Activated naive CD8-positive, alpha-beta T cell treated with anti-CD3 and anti-CD28 coated beads, Interleukin-2, amount 50 U/mL, for 16 hours (primary cell): ENCODE results near the gene CALHM1.
"Not testable (repeated sequence)": the region's sequence is repeated elsewhere in the genome, so short reads cannot be mapped to it uniquely, and the experiment has no call there.

Experiments
- DNase-seq: peaks from one replicate; pipeline ENCODE4 v3.0.0-alpha.2; 2020; ENCODE audit warnings: low read depth, low spot score

The CALHM1 gene

DNA sequence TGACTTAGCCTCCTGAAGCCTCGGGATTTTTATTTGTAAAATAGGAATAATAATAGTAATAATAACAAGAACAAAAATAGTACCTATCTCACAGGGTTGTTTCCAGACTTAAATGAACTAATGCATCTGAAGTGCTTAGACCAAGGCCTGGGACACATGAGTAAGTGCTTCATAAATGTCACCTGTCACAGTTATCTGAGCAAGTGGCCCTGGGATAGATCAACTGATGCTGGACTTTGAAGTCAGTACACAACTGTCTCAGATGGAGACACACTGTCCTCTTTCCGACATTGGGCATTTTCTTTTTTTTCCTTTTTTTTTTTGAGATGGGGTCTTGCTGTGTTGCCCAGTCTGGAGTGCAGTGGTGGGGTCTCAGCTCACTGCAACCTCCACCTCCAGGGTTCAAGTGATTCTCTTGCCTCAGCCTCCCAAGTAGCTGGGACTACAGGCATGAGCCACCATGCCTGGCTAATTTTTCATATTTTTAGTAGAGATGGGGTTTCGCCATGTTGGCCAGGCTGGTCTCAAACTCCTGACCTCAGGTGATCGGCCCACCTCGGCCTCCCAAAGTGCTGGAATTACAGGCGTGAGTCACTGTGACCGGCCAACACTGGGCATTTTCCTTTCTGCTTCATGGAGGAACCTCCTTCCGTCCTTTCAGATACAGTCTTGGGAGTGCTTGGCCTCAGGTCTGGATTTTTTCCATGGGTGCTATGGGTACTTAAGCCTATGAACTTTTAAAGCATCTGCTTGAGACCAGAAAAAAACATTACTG, 28.1 kb upstream of the CALHM1 start:
- DNase-seq = not testable (repeated sequence)

DNA sequence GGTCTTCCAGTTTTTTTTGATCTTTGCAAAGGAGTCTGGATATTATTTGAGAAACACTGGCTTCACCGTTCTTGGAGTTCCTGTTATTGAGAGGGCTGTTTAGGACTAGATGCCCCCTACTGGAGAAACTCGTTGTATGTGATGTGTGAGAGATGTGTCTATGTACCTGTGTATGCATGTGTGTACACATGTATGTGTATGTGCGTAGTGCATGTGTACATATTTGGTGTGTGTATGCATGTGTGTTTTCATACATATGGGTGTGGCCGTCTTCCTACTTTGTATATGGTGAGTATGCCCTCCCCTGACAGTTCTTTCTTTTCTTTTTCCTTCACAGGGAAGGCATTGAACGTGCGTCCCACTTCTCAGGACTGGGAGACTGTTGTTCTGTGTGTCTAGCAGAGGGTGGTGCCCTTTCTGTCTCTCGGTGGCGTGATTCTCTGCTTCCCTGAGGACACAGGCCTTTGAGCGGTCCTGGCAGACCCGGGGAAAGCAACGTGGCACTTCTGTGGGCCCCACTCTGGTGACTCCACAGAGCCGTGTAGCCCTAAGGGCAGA, 23.4 kb upstream of the CALHM1 start:
- no peak for DNase-seq

DNA sequence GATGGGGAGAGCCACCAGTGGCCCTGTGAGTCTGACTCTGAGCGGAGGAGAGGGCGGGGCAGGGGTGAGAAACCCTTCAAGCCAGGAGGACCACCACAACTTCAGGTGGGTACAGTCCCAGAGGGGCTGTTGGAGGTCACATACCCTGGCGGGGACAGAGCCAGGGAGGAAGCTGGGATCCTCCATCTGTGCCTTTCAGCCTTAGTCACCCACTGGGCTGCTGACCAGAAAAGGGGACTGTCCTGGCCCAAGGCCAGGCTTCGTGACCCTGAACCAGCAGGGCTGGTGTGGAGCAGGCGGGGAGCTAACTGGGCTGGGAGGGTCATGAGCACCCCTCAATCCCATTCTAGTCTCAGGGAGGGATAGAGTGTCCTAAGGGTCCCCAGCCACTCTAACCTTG, 21.8 kb upstream of the CALHM1 start:
- no peak for DNase-seq

DNA sequence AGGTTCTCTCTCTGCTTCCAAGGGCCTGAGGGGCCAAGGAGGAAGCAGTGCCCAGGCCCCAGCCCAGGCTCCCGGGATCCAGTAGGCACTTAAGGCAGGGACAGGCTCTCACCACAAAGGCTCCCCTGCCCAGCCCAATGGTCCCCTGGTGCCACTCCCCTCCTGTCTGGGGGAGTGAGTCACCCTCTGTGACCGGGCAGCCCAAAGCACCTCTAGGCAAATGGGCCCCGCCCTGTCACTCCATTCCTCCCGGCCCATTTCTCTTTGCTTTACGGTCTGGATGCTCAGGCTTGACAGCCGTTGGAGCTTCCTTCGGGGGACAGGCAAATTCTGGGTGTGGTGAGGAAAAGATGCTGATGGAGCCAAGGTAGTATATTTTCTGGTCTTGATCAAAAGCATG, 20.4 kb upstream of the CALHM1 start, which contains the start of gene CALHM3:
Gene CALHM3, minus strand, starts transcription at position 106 of the 400 bp plus-strand sequence. CDS start 208 bp downstream, outside the sequence.
- no peak for DNase-seq

DNA sequence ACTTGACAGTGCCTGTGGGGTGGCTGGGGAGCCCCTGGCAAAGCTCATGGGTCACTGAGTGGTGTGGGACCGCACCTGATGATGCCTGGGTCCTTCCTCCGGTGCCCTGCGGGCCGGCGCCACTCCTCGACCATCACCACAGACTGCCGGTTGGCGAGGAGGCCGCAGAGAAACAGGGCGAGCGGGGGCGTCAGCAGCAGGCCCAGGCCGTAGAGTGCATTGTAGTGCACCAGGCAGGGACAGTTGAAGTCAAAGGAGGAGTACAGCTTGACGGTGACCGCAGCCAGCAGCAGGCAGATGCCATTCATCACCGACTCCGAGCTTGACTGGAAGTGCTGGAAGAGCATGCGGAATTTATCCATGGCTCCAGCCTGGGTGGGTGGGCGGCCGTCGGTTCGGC, 20.0 kb upstream of the CALHM1 start:
- DNase-seq = no peak

DNA sequence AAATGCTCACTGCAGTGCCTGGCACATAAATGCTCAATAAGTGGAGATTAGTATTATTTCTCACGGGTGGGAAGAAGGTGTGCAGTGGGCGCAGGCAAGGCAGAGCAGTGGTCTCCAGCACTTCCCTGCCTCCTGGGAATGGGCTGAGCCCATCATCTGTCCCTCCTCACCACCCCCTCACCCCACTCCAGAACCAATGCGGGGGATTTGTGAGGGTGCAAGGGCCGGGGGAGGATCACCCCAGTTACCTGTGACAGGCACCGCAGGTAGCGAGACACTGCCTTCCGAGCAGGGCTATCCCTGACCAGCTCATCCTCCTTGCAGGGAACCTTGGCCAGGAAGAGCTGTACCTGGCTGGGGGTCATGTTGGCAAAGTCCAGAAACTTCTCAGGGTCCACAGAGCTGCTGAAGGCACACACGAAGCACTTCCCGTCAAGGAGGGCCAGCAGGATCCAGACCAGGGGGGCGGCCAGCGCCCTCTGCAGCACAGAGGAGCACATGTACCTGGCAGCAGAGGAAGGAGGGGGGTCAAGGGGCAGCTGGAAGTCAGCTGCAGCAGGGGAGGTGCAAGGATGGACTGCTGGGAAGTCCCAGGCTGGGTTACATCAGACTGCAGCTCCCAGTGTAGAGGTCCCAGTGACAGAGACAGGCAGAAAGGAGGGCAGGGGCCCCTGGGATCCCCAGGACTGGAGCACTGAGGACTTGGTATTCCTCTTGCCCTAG, 17.5 kb upstream of the CALHM1 start:
- DNase-seq = no peak

DNA sequence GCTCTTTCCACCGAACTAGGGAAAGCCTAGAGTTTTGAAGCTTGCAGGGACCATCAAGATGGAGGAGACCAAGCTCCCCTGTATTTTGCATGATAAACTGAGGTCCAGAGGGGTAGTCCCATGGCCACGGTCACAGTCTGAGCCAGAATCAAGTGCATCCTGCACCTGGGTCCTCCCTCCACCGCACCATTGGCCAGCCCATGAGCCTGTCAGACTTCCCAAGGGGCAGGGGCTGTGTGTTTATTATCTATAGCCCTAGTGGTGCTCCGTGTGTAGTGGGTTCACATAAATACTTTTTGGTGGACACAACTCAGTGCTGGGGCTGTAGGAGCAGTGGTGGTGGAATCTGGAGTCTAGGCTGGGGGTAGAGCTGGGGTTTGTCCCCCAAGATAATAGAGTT, 16.7 kb upstream of the CALHM1 start:
- DNase-seq = no peak

DNA sequence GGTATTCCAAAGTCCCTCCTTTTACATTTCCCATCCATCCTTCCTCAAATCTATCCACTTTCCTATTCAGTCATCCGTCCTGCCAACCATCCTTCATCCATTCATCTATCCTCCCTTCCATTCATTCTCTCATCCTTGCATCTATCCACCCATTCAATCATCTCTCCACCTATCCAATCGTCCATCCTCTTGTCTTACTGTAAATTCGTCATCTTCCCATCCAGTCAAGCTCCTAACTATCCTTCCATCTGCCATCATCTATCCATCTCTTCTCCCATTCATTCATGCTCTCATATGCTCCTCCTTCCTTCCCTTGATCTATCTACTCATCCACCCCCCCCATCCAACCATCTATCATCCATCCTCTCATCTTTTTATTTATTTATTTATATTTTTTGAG, 15.4 kb upstream of the CALHM1 start:
- DNase-seq = no peak

DNA sequence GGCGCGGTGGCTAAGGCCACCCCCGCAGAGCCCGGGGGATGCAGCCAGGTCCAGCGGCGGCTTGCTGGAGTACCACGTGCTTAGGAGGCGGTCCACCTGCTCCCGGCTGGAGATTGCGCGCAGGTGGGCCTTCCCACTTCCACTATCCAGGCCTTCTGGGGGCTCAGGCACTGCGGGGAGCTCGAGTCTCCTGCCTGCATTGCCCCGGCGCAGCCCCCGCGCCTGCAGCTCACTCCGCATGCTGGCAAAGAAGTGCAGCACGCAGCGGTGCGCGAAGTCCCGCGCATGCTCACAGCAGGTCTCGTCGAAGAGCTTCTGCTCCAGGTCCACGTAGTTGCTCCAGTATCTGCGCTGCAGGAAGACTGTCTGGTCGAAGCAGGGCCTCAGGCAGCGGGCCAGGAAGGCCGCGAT, 14.6 kb upstream of the CALHM1 start:
- no peak for DNase-seq

DNA sequence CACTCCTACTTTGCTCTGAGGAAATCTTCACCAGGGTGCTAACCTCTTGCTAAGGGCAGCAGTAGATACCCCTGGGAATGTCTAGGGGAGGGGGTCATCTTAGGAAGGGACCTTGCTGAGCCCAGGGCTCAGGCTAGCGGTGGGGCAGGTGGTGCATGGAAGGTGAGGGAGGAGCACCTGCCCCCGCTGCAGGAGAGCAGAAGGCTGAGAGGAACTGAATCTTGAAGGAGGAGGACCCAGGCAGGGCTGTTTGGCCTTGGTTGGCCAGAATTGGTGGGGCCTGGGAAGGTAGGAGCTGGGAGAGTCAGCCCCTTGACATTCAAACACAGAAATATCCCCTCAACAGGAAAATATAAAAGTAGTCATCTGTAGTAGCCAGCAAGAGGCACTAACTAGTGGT, 13.3 kb upstream of the CALHM1 start:
- DNase-seq = no peak

DNA sequence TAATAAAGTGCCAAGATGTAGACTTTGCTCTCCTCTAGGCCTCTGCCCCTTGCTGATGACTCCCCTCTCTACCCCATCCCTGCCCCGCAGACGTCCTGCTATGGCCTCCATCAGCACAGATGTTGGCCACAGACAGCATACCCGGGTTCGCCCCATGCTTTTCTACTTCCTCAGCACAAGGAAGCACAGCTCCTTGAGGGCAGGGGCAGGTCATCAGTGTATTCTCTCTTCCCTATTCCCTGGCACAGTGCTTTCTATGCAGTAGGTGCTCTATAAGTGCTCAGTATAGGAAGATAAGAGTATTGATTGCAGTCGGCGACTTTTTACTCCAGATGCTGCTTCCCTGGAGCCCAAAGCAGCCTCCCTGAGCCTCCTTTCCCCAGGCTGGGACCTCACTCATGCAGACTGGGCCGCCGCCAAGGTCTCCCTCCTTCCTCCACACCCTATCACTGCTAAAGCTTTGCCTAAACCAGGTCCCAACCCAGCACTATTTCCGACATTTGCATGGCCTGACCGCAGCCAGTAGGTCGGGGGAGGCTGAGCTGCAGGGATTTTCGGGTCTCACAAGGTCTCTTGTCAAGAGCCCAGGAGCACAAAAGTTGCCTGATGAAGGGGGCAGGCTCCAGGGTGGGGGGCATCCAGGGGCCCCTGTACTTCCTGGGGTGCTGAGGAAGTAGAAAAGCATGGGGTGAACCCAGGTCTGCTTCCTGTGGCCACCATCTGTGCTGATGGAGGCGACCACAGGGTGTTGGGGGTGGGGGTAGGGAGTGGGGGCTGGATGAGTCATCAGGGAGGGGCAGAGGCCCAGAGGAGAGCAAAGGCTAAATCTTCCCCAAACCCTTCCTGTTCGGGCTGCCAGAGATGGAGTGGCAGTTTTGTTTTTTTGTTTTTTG, 12.3 kb upstream of the CALHM1 start:
- DNase-seq = no peak

DNA sequence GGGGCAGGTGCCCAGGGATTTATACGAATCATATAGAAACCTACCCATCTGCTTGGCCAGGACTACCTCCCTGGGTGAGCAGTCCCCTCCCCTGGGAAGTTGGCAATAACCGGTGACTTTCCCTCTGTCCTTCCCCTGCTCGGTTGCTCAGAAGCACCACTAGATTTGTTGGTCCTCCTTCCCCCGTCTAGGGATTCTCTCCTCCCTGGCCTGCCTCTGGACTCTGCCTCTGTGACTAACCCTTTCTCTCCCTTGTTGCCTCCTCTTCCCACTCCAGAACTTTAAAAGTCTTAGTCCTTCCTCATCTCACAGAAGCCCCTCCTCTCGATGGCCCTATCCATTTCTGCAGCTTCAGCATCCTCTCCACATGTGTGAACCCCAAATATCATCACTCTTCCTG, 10.5 kb upstream of the CALHM1 start:
- DNase-seq = no peak

DNA sequence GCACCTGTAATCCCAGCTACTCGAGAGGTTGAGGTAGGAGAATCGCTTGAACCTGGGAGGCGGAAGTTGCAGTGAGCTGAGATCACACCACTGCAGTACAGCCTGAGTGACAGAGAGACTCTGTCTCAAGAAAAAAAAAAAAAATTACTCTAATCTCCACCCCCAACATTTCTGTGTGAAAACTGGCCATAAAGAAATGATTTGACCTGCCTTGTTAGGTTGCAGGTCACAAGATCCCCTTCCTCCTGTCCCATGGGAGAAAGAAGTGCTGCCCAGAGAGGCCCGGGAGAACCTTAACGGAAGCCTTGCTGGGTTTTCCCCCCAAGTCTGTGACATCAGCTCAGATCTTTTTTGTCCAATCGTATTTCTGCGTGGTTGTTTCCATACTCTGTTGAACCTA, 8.7 kb upstream of the CALHM1 start:
- DNase-seq = no peak

DNA sequence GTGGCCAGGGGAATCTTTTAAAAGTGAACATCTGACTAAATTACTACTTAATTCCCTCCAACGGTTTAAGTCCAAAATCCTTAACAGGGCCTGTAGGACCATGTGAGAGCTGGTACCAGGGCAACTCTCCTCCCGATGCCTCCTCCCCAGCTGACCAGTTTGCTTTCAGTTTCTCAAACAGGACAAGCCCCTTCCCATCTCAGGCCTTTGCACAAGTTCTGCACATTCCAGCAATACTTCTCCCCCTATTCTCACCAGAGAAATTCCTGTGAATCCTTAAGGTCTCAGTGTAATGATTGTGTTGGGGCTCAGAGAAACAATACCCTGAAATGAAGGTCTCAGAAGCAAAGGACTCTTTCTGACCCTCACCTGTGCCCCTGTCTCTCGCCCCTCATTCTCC, 8.0 kb upstream of the CALHM1 start:
- no peak for DNase-seq

DNA sequence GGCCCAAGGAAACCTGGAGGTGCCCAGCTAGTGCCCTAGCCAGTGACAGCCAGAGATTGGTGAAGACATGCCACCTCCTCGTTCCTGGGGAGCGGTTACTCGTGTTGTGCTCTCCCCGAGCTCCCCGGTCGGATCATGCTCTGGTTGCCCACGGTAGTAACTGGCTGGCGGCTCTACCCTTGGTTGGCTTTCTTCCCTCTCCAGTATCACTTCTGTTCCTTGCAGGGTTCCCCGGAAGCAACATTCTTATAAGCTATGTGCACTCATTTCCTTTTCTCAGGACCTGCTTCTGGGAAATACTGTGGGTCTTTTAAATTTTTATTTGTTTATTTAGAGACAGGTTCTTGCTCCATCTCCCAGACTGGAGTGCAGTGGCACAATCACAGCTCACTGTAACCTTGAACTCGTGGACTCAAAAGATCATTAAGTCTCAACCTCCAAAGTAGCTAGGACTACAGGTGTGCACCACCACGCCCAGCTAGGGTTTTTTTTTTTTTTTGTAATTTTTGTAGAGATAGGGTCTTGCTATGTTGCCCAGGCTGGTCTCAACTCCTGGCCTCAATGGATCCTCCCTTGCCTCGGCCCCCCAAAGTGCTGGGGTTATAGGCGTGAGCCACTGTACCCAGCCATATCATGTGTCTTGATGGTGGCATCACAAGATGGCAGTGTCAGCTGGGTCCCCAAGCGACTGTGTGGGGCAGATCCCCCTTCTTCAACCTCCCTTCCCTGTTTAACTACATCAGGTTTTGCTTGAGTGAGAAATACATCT, 6.9 kb upstream of the CALHM1 start:
- DNase-seq = no peak

DNA sequence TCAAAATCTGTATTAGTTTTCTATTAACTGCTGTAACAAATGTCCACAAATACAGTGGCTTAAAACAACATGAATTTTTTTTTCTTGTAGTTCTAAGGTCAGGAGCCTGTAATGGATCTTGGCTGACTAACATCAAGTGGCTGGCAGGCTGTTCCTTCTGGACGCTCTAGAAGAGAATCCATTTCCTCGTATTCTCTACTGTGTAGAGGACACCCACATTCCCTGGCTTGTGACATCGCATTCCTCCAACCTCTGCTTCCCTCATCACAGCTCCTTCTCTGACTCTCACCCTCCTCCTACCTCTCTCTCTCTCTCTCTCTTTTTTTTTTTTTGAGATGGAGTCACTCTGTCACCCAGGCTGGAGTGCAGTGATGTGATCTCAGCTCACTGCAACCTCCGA, 4.8 kb upstream of the CALHM1 start:
- no peak for DNase-seq

DNA sequence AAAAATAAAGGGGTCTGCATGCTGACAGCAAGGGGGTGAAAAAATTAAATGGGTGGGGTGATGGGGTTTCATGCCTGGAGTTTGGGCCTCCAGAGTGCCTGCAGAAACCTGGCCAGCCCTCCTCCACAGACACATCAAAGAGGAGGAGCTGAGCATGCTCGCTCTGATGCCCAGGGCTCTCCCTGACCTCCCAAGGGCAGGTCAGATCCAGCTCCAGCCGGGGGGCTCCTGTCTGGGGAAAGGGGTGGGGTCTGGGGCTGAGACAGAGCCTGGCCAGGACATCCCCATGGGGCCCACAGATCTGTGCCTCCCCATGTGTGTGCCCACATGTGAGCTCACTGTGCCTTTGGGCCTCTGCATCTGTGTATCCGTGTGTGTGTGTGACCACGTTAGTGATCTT, 915 bp upstream of the CALHM1 start:
- DNase-seq = no peak

DNA sequence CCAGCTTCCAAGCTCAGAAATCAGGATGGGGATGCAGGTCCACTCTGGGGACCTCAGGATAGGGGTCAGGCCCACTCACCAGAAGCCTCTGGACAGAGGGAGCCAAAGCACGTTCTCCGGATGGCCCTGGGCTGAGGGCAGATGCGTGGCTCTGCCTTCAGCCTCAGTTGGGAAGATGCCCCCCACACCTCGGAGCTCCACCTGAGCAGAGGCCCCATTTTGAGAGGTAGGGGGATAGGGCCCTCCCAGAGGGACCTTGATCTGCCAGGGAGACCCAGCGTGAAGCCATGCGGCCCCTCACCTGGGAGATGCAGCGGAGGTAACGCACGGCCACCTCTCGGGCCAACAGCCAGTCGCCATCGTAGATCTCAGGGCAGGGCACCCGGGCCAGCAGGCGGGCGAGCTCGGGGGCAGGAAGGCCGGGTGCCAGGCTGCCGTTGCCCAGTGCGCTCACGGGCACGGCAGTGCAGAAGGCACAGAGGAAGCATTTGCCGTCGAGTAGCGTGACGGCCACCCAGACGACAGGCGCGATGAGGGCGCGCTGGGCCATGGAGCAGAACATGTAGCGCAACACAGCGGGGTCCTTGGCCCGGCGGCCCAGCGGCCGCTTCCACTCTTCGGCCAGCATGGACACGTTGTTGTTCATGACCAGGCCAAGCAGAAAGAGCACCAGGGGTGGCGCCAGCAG, 660 bp downstream of the CALHM1 start:
- no peak for DNase-seq

DNA sequence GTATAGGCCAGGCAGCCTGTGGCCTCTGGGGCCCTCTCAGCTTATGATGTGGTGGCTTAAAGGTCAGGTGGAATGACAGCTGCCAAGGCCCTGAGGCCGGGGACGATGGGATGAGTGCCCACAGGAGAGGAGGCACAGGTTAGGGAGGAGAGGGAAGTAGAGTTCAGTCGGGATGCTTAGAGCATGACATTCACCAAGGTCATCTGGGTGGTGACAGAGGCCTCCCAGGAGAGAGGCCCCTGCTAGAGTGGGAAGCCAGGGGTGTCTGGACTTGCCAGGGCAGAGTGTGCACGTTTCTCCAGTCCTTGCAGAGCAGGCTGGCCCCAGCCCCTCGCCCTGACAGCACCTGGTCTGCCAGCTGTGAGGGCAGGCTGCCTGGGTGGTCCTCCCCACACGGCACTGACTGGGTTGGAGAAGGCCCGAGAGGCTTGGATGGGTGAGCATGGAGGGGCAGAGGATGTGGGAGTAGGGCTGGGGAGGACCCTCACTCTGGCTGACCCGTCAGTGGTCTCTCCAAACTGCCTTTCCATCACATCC, 1.5 kb downstream of the CALHM1 start:
- DNase-seq = no peak

DNA sequence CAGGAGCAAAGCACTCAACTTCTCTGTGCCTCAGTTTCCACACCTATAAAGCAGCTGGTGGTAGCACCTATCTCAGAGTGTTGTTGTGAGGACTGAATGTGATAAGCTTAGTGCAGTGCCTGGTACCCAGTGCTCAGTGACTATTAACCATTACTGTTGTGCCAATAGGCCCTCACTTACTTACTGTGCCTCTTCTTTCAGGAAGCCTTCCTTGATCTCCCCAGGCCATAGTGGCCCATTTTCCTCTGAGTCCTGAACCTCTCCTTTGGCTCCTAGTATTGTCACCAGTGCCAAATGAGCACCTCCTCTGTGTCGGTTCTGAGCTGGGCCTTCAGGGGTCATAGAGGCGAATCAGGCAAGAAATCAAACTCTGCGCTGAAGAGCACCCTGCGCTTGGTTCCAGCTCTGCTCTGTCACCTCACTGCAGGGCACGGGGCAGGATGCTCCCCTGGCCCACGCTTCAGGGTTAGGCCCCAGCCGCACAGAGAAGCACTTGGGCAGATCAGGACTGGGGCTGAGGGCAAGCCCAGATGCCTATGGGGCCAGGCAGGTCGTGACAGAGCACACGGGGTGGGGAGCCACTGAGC, 2.5 kb downstream of the CALHM1 start:
- no peak for DNase-seq
